Gastroesophageal sphincter (tissue), 3 donors: ENCODE measurements around the gene PELI2.

Experiments
- EP300 ChIP-seq: sonication (generic); formaldehyde crosslinking; IDR thresholded peaks from one replicate; pipeline ENCODE4 v1.6.1; 2017; ENCODE audit warnings: antibody characterized with exemption, mild to moderate bottlenecking
- TF ChIP-seq, protein P1 (sequence below), 4 experiments: fragments of 200-600 bp in 2 of 4; fragments of 450-650 bp in 2 of 4; sonication (generic) in 1 of 4; IDR thresholded peaks; one replicate each; pipeline ENCODE4 v1.5.1; 2017 to 2019; ENCODE audit warnings: antibody characterized with exemption in 4 of 4, mild to moderate bottlenecking in 2 of 4, moderate library complexity in 2 of 4

GRCh38 chr14:56328021-56328420 lies 209.8 kb downstream of the PELI2 start:
- TF ChIP-seq EP300: no peak
- TF ChIP-seq, protein P1, sequence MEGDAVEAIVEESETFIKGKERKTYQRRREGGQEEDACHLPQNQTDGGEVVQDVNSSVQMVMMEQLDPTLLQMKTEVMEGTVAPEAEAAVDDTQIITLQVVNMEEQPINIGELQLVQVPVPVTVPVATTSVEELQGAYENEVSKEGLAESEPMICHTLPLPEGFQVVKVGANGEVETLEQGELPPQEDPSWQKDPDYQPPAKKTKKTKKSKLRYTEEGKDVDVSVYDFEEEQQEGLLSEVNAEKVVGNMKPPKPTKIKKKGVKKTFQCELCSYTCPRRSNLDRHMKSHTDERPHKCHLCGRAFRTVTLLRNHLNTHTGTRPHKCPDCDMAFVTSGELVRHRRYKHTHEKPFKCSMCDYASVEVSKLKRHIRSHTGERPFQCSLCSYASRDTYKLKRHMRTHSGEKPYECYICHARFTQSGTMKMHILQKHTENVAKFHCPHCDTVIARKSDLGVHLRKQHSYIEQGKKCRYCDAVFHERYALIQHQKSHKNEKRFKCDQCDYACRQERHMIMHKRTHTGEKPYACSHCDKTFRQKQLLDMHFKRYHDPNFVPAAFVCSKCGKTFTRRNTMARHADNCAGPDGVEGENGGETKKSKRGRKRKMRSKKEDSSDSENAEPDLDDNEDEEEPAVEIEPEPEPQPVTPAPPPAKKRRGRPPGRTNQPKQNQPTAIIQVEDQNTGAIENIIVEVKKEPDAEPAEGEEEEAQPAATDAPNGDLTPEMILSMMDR (IDR thresholded peaks at IDR 0.05): no peak
